Rectal smooth muscle tissue (tissue), 1 donor: ENCODE measurements around the gene DPEP2.
A peak's percentile ranks its signal among the peaks of the same experiment; 100 is the strongest.
"Not testable (repeated sequence)": the region's sequence is repeated elsewhere in the genome, so short reads cannot be mapped to it uniquely, and the experiment has no call there.

Source experiments
- H3K27ac ChIP-seq: one replicate; pipeline ENCODE4 v1.7.0; 2013; ENCODE audit warnings: low read depth, low read length, inconsistent platforms
- H3K27me3 ChIP-seq: one replicate; pipeline ENCODE4 v1.7.0; 2013; ENCODE audit warnings: low read length; ENCODE audit not compliant: control insufficient read depth, insufficient read depth
- H3K36me3 ChIP-seq: one replicate; pipeline ENCODE4 v1.7.0; 2013; ENCODE audit warnings: low read length; ENCODE audit not compliant: control insufficient read depth, insufficient read depth
- H3K4me1 ChIP-seq: one replicate; pipeline ENCODE4 v1.7.0; 2013; ENCODE audit warnings: low read length; ENCODE audit not compliant: control insufficient read depth, insufficient read depth
- H3K4me3 ChIP-seq: one replicate; pipeline ENCODE4 v1.7.0; 2013; ENCODE audit warnings: low read length
- H3K9ac ChIP-seq: one replicate; pipeline ENCODE4 v1.7.0; 2013; ENCODE audit warnings: low read length

The DPEP2 gene

DNA sequence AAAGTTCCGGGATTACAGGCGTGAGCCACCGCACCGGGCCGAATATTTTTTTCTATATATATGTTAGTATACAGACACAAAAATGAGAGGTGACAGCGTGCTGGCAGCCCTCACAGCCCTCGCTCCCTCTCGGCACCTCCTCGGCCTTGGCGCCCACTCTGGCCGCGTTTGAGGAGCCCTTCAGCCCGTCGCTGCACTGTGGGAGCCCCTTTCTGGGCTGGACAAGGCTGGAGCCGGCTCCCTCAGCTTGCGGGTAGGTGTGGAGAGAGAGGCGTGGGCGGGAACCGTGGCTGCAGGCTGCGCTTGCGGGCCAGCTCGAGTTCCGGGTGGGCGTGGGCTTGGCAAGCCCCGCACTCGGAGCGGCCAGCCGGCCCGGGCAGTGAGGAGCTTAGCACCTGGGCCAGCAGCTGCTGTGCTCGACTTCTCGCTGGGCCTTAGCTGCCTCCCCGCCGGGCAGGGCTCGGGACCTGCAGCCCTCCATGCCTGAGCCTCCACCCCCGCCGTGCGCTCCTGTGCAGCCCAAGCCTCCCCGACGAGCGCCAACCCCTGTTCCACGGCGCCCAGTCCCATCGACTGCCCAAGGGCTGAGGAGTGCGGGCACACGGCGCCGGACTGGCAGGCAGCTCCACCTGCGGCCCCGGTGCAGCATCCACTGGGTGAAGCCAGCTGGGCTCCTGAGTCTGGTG lies 17.1 kb downstream of the DPEP2 start:
- Histone ChIP-seq H3K36me3 (no peaks in the 10 kb centered on the region), H3K4me3 (no peak overlapping the region), H3K9ac (no peak overlapping the region), H3K27ac (no peak overlapping the region), H3K27me3 (no peaks in the 10 kb centered on the region), H3K4me1 (no peaks in the 10 kb centered on the region)

DNA sequence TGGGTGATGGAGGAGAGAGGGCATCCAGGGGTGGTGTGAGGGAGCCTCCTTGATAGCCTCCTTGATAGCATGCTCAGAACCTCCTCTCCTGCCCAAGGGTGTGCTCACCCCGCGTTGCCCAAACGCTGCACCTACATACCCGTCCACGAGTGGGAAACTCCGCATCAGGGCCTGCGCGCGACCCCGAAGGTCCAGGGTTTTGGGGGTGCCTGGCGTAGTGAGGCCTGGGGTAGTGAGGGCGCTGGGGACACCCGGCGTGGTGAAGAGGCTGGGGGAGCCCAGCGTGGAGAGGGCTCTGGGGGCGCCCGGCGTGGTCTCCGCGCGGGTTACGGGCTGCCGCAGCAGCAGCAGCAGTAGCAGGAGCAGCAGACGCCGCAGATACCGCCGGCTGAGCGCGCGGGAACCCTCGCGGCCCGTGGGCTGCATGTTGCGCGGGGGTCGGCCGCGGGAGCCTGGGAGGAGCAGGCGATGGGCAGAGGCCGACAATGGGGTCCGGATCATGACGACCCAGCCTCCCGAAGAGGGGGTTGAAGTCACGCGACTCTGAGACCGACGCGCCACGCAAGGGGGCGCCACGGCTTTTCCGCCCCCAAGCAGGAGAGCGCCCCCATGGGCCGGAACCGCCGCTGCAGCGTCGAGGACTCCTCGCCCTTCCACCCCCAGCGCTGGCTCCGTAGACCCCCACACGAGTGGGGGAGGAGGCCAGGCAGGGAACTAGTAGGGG lies 19.2 kb downstream of the DPEP2 start, which contains the start of gene DPEP3:
Gene DPEP3 (minus strand): TSS at position 545 of the 724 bp plus-strand sequence. CDS start 119 bp downstream, at position 426.
- H3K36me3 ChIP-seq: no peaks in the 10 kb centered on the region
- H3K4me1 ChIP-seq: no peaks in the 10 kb centered on the region
- H3K4me3 ChIP-seq: no peak within 1 kb of the TSS
- H3K27ac ChIP-seq: no peak within 1 kb of the TSS
- H3K9ac ChIP-seq: no peak within 1 kb of the TSS
- H3K27me3 ChIP-seq: no peaks in the 10 kb centered on the region

GRCh38 chr16:67977469-67978227 lies 21.6 kb downstream of the DPEP2 start:
- no peaks in the 10 kb centered on the region for H3K27me3 ChIP-seq
- H3K4me3 ChIP-seq: no peak overlapping the region
- H3K9ac ChIP-seq: no peak overlapping the region
- no peaks in the 10 kb centered on the region for H3K4me1 ChIP-seq
- no peaks in the 10 kb centered on the region for H3K36me3 ChIP-seq
- H3K27ac ChIP-seq: no peak overlapping the region

- no peaks in the 10 kb centered on the region for H3K4me1 ChIP-seq
- no peak overlapping the region for H3K4me3 ChIP-seq
- no peak overlapping the region for H3K27ac ChIP-seq
- H3K9ac ChIP-seq: no peak overlapping the region
- no peaks in the 10 kb centered on the region for H3K36me3 ChIP-seq
- H3K27me3 ChIP-seq: no peaks in the 10 kb centered on the region
Measured at GRCh38 chr16:67977005-67977404, 22.3 kb downstream of the DPEP2 start.

- H3K9ac ChIP-seq: no peak overlapping the region
- H3K27me3 ChIP-seq: no peaks in the 10 kb centered on the region
- no peak overlapping the region for H3K4me3 ChIP-seq
Measured at GRCh38 chr16:67976205-67976604, 23.1 kb downstream of the DPEP2 start.

GRCh38 chr16:67975321-67976105 lies 23.8 kb downstream of the DPEP2 start:
- Histone ChIP-seq H3K27ac (no peak overlapping the region), H3K4me1 (no peaks in the 10 kb centered on the region), H3K36me3 (no peaks in the 10 kb centered on the region), H3K9ac (no peak overlapping the region), H3K4me3 (no peak overlapping the region), H3K27me3 (no peaks in the 10 kb centered on the region)

More at GRCh38 chr16:67976205-67976604, 23.1 kb downstream of the DPEP2 start:
- no peaks in the 10 kb centered on the region for H3K4me1 ChIP-seq
- no peak overlapping the region for H3K27ac ChIP-seq
- H3K36me3 ChIP-seq: no peaks in the 10 kb centered on the region

DNA sequence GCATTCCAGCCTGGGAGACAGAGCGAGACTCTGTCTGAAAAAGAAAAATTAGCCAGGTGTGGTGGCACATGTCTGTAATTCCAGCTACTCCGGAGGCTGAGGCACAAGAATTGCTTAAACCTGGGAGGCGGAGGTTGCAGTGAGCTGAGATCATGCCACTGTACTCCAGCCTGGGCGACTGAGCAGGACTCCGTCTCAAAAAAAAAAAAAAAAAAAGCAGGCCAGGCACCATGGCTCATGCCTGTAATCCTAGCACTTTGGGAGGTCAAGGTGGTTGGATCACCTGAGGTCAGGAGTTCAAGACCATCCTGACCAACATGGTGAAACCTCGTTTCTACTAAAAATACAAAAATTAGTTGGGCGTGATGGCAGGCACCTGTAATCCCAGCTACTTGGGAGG lies 27.0 kb downstream of the DPEP2 start:
- H3K4me3 ChIP-seq, H3K36me3 ChIP-seq, H3K27ac ChIP-seq, H3K27me3 ChIP-seq, H3K9ac ChIP-seq, H3K4me1 ChIP-seq: not testable (repeated sequence)

DNA sequence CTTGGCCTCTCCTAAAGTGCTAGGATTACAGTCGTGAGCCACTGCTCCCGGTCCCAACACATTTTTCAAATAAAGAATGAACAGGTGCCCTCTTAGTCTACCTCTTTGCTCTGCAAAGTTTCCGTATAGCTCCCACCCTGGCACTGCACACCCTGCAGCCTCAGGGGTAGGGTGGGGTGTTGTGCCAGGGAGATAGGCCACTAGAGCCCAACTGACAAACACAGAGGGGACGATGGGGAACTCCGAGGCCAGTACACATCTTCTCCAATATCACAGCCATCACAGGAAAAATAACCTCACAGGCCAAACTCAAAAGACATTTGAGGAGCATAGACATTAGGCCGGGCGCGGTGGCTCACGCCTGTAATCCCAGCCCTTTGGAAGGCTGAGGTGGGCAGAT lies 28.2 kb downstream of the DPEP2 start:
- no peak overlapping the region for H3K9ac ChIP-seq
- peaks cover 12% of the 10 kb centered on the region for H3K4me1 ChIP-seq
- no peak overlapping the region for H3K27ac ChIP-seq
- H3K27me3 ChIP-seq: peaks cover 3% of the 10 kb centered on the region
- H3K36me3 ChIP-seq: no peaks in the 10 kb centered on the region
- no peak overlapping the region for H3K4me3 ChIP-seq

- peak overlapping the region; percentile 57 for H3K9ac ChIP-seq
- H3K27ac ChIP-seq: peak overlapping the region; percentile 98
- H3K27me3 ChIP-seq: peaks cover 3% of the 10 kb centered on the region
- peak overlapping the region; percentile 86 for H3K4me3 ChIP-seq
- peaks cover 18% of the 10 kb centered on the region for H3K4me1 ChIP-seq
- no peaks in the 10 kb centered on the region for H3K36me3 ChIP-seq
Measured at GRCh38 chr16:67969254-67970039, 29.8 kb downstream of the DPEP2 start.

DNA sequence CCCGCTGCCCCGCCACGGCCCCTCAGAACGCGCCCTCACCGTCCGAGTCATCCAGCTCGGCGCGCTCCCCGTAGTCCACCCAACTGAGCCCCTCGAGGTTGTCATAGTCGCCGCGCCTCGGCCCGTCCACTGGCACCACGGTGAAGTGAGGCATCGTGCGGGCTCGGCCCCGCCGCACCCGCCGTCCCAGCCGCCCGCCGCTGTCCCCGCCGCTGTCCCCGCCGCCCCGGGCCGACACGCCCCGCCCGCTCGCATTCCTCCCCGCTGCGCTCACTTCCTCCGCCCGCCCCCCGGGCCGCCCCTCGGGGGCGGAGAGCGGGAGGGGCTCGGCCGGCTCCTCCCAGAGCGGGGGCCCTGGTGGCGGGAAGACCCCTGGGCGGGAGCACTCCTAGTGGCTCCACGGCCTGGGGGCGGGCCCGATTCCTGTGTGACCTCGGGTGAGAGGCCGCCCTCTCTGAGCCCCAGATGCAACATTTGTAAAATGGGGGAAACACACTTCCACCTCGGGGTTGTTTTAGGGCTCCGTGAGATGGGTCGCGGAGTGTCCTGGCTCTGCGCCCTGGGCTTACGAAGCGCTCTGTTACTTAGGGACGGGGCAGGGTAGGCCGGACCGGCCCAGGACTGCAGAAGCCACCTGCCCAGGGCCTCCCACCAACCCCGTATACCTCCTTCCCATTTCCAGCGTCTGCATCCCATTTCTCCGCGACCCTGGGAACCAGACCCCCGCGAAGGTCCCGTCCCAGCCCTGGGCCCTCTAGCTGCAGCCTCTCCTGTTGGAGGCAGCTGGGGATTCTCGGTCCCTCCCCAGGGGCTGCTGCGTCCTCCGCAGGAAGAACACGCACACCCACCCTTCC lies 30.7 kb downstream of the DPEP2 start, which contains the start of gene SLC12A4:
Gene SLC12A4 (minus strand): TSS at position 238 of the 854 bp plus-strand sequence. CDS start 84 bp downstream, at position 154.
- Histone ChIP-seq H3K9ac (peak within 1 kb of the TSS; percentile 88), H3K4me3 (peak within 1 kb of the TSS; percentile 86), H3K36me3 (no peaks in the 10 kb centered on the region), H3K27me3 (peaks cover 3% of the 10 kb centered on the region), H3K27ac (peak within 1 kb of the TSS; percentile 98), H3K4me1 (peaks cover 21% of the 10 kb centered on the region)
